Activated B cell treated with CpG ODN at 0.5 μM for 24 hours (primary cell): ENCODE results near the gene GATAD2B. TPM values are rescaled to one million over a fixed set of nuclear protein-coding genes. Genes with fewer than 3 reads are reported as not detected.

Experiments used
- ATAC-seq: fragments of 200-7000 bp; cut with Tn5 transposase; one replicate; pipeline ENCODE4 v1.10.0; 2021; ENCODE audit warnings: low read depth, mild to moderate bottlenecking, moderate library complexity
- CTCF ChIA-PET: fragments of 350-600 bp; sonication (Branson Sonifier 250); formaldehyde crosslinking; loops from one replicate; lab custom pipeline; 2021; ENCODE audit warnings: antibody characterized with exemption; lab: Charles Lee
- POLR2A ChIA-PET: fragments of 350-600 bp; sonication (Branson Sonifier 250); formaldehyde crosslinking; loops from one replicate; lab custom pipeline; 2021; ENCODE audit warnings: antibody characterized with exemption; lab: Charles Lee
- DNase-seq: peaks from one replicate; pipeline ENCODE4 v3.0.0; 2022
- H3K27ac Mint-ChIP-seq: one replicate; pipeline ENCODE4 v1.8.0; 2020; ENCODE audit warnings: mixed read lengths
- H3K27me3 Mint-ChIP-seq: one replicate; pipeline ENCODE4 v1.8.0; 2021; ENCODE audit warnings: mixed read lengths
- H3K36me3 Mint-ChIP-seq: one replicate; pipeline ENCODE4 v1.8.0; 2021; ENCODE audit warnings: low read depth, mixed read lengths
- H3K4me1 Mint-ChIP-seq: one replicate; pipeline ENCODE4 v1.8.0; 2021; ENCODE audit warnings: mixed read lengths
- H3K4me3 Mint-ChIP-seq: one replicate; pipeline ENCODE4 v1.8.0; 2020; ENCODE audit warnings: mild to moderate bottlenecking, mixed read lengths
- H3K9me3 Mint-ChIP-seq: one replicate; pipeline ENCODE4 v1.8.0; 2020; ENCODE audit warnings: mixed read lengths
- CTCF ChIP-seq: fragments of 200-600 bp; IDR thresholded peaks from one replicate; pipeline ENCODE4 v1.8.0; 2022; ENCODE audit warnings: antibody characterized with exemption, mild to moderate bottlenecking
- intact Hi-C: fragments of 100-400 bp; cut with micrococcal nuclease; formaldehyde crosslinking; loops from one replicate; pipeline ENCODE4 v1.15.1; 2024
- total RNA-seq: library from RNA; stranded (reverse); gene quantifications from 2 replicates; pipeline ENCODE4 v1.2.3, GENCODE V29; 2022

GATAD2B gene
- total RNA-seq, 1 donor from 2014 or later = 86.3 TPM

- TF ChIP-seq CTCF = no peak
- POLR2A ChIA-PET = interaction anchor here (1.8 to 2.3 kb wide), 2 partner anchors 10 to 12 kb away, joined by 5 to 18 read pairs; partner anchors contain the start of gene GATAD2B
- ATAC-seq = no peak
- no peaks in the 10 kb centered on the region for H3K27me3 Mint-ChIP-seq
- DNase-seq = no peak
- no peak overlapping the region for H3K4me3 Mint-ChIP-seq
- intact Hi-C loops = no loop called here
- no peaks in the 10 kb centered on the region for H3K4me1 Mint-ChIP-seq
- no peaks in the 10 kb centered on the region for H3K9me3 Mint-ChIP-seq
- no peak overlapping the region for H3K27ac Mint-ChIP-seq
- H3K36me3 Mint-ChIP-seq = peaks cover 86% of the 10 kb centered on the region
- CTCF ChIA-PET = no interaction called here
Measured at GRCh38 chr1:153933430-153933829, 10.7 kb upstream of the GATAD2B start.

- ChIA-PET POLR2A (interaction anchor here (0.6 to 2.3 kb wide), 3 partner anchors 9 to 38 kb away, joined by 3 to 18 read pairs (median 5); partner anchors contain the start of gene GATAD2B), CTCF (no interaction called here)
- no peak overlapping the region for H3K4me3 Mint-ChIP-seq
- ATAC-seq (no peak), DNase-seq (no peak)
- intact Hi-C loops = no loop called here
- no peaks in the 10 kb centered on the region for H3K9me3 Mint-ChIP-seq
- no peak for TF ChIP-seq CTCF
- no peaks in the 10 kb centered on the region for H3K27me3 Mint-ChIP-seq
- peaks cover 2% of the 10 kb centered on the region for H3K4me1 Mint-ChIP-seq
- H3K36me3 Mint-ChIP-seq = peaks cover 78% of the 10 kb centered on the region
- H3K27ac Mint-ChIP-seq = no peak overlapping the region
Measured at GRCh38 chr1:153932156-153933131, 9.7 kb upstream of the GATAD2B start.

- Mint-ChIP-seq H3K9me3 (no peaks in the 10 kb centered on the region), H3K4me1 (peaks cover 2% of the 10 kb centered on the region), H3K36me3 (peaks cover 57% of the 10 kb centered on the region), H3K27me3 (no peaks in the 10 kb centered on the region), H3K4me3 (no peak overlapping the region), H3K27ac (no peak overlapping the region)
- DNase-seq (no peak), ATAC-seq (no peak)
- POLR2A ChIA-PET = interaction anchor here (0.6 to 3.7 kb wide), 5 partner anchors 15 to 58 kb away, joined by 3 to 25 read pairs (median 3); partner anchors contain the start of genes DENND4B and RAB13
- CTCF ChIA-PET = no interaction called here
- intact Hi-C loops = no loop called here
- TF ChIP-seq CTCF = no peak
Measured at GRCh38 chr1:153929981-153930948, 7.5 kb upstream of the GATAD2B start.

- Mint-ChIP-seq H3K36me3 (peaks cover 49% of the 10 kb centered on the region), H3K4me1 (peaks cover 2% of the 10 kb centered on the region), H3K4me3 (no peak overlapping the region), H3K27me3 (no peaks in the 10 kb centered on the region), H3K9me3 (no peaks in the 10 kb centered on the region), H3K27ac (no peak overlapping the region)
- no peak for DNase-seq
- TF ChIP-seq CTCF = no peak
- ATAC-seq = no peak
- ChIA-PET POLR2A (interaction anchor here (1.4 to 3.7 kb wide), 3 partner anchors 10 to 27 kb away, joined by 3 to 25 read pairs (median 7); partner anchors contain the start of gene DENND4B), CTCF (no interaction called here)
- intact Hi-C loops = no loop called here
Measured at GRCh38 chr1:153929426-153929825, 6.7 kb upstream of the GATAD2B start.
